Thyroid gland (tissue), 4 donors: ENCODE data around the gene SSX2IP.

ENCODE experiments used
- POLR2A ChIP-seq, 2 donors: fragments of 450-650 bp; IDR thresholded peaks; one replicate each; pipeline ENCODE4 v1.6.1; 2017; ENCODE audit warnings: antibody characterized with exemption in 2 of 2, mild to moderate bottlenecking in 2 of 2, moderate library complexity in 1 of 2
- TF ChIP-seq, protein P1 (sequence below), 6 experiments: fragments of 200-600 bp in 3 of 6; fragments of 450-650 bp in 3 of 6; sonication (generic) in 3 of 6; IDR thresholded peaks; one replicate each; pipeline ENCODE4 v1.5.1; 2016 to 2019; ENCODE audit warnings: antibody characterized with exemption in 6 of 6, mild to moderate bottlenecking in 2 of 6, inconsistent platforms in 1 of 6, moderate library complexity in 1 of 6

- TF ChIP-seq POLR2A (IDR thresholded peaks at IDR 0.05) = no peak
- TF ChIP-seq, protein P1, sequence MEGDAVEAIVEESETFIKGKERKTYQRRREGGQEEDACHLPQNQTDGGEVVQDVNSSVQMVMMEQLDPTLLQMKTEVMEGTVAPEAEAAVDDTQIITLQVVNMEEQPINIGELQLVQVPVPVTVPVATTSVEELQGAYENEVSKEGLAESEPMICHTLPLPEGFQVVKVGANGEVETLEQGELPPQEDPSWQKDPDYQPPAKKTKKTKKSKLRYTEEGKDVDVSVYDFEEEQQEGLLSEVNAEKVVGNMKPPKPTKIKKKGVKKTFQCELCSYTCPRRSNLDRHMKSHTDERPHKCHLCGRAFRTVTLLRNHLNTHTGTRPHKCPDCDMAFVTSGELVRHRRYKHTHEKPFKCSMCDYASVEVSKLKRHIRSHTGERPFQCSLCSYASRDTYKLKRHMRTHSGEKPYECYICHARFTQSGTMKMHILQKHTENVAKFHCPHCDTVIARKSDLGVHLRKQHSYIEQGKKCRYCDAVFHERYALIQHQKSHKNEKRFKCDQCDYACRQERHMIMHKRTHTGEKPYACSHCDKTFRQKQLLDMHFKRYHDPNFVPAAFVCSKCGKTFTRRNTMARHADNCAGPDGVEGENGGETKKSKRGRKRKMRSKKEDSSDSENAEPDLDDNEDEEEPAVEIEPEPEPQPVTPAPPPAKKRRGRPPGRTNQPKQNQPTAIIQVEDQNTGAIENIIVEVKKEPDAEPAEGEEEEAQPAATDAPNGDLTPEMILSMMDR (IDR thresholded peaks at IDR 0.05) = peak in 1 of 6 experiments; percentile 26
Measured at GRCh38 chr1:84689514-84690396, 506 bp downstream of the SSX2IP start.
